WERI-Rb-1 (cell line): Measurements from ENCODE around the gene GINS3.

Source experiments
- DNase-seq: peaks from one replicate; pipeline ENCODE4 v3.0.0-alpha.2; 2020
- H3K27ac ChIP-seq: fragments of 250-450 bp; sonication (Bioruptor Pico); 2 replicates; pipeline ENCODE4 v1.5.1; 2020; ENCODE audit warnings: mild to moderate bottlenecking, moderate library complexity
- H3K27me3 ChIP-seq: fragments of 250-450 bp; sonication (Bioruptor Pico); 2 replicates; pipeline ENCODE4 v1.5.1; 2021; ENCODE audit warnings: mild to moderate bottlenecking, low read depth, moderate library complexity; ENCODE audit not compliant: insufficient read depth, severe bottlenecking
- H3K36me3 ChIP-seq: fragments of 250-450 bp; sonication (Bioruptor Pico); 2 replicates; pipeline ENCODE4 v1.5.1; 2020; ENCODE audit warnings: mild to moderate bottlenecking, moderate library complexity
- H3K4me3 ChIP-seq: 2 replicates; pipeline ENCODE4 v1.5.1; 2011; ENCODE audit warnings: low read depth, mild to moderate bottlenecking, control low read depth, low read length
- H3K9me3 ChIP-seq: fragments of 250-450 bp; sonication (Bioruptor Pico); 2 replicates; pipeline ENCODE4 v1.5.1; 2021; ENCODE audit warnings: mild to moderate bottlenecking, moderate library complexity; ENCODE audit not compliant: severe bottlenecking
- TF ChIP-seq, protein P1 (sequence below): IDR thresholded peaks from 2 replicates; pipeline ENCODE4 v1.5.1; 2011; ENCODE audit warnings: low read depth, mild to moderate bottlenecking, control low read depth, inconsistent platforms, low read length

The GINS3 gene

DNA sequence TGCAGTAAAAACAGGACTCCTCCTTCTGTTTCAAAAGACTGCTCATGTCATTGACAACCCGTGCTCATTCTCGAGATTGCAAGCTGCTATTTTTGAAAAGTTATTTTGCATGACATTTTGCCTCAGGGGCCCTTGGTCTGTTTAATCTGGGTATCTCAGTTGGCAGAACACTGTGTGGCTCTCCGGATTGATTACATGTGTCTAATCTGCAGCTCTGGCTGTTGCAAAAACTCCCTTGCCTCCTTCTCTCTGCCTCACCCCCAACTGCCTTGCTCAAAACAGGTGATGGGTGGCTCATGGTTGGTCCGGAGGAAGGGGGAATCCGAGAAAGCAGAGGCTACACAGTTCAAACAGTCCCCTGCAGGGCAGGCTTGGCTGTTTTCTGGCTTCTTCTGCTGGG lies 25.3 kb downstream of the GINS3 start:
- TF ChIP-seq, protein P1, sequence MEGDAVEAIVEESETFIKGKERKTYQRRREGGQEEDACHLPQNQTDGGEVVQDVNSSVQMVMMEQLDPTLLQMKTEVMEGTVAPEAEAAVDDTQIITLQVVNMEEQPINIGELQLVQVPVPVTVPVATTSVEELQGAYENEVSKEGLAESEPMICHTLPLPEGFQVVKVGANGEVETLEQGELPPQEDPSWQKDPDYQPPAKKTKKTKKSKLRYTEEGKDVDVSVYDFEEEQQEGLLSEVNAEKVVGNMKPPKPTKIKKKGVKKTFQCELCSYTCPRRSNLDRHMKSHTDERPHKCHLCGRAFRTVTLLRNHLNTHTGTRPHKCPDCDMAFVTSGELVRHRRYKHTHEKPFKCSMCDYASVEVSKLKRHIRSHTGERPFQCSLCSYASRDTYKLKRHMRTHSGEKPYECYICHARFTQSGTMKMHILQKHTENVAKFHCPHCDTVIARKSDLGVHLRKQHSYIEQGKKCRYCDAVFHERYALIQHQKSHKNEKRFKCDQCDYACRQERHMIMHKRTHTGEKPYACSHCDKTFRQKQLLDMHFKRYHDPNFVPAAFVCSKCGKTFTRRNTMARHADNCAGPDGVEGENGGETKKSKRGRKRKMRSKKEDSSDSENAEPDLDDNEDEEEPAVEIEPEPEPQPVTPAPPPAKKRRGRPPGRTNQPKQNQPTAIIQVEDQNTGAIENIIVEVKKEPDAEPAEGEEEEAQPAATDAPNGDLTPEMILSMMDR, result no peak
- Histone ChIP-seq H3K4me3 (no peak overlapping the region), H3K27me3 (no peaks in the 10 kb centered on the region), H3K9me3 (no peaks in the 10 kb centered on the region), H3K36me3 (no peaks in the 10 kb centered on the region), H3K27ac (no peak overlapping the region)
- DNase-seq, result no peak

DNA sequence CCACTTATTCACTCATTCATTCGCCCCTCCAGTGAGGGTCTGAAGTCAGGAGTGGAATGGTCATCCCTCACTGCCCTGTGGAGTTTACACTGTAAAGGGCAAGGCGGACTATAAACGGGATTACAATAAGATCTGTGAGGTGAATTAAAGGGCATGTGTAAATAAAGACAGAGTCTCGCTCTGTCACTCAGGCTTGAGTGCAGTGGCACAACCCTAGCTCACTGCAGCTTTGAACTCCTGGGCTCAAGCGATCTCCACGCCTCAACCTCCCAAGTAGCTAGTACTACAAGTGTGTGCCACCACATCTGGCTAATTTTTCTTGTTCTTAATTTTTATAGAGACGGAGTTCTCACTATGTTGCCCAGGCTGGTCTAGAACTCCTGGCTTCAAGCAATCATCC lies 25.8 kb downstream of the GINS3 start:
- H3K9me3 ChIP-seq, result no peaks in the 10 kb centered on the region
- TF ChIP-seq, protein P1, result no peak
- H3K27ac ChIP-seq, result no peak overlapping the region
- no peak for DNase-seq
- no peaks in the 10 kb centered on the region for H3K27me3 ChIP-seq
- H3K36me3 ChIP-seq, result no peaks in the 10 kb centered on the region
- no peak overlapping the region for H3K4me3 ChIP-seq

DNA sequence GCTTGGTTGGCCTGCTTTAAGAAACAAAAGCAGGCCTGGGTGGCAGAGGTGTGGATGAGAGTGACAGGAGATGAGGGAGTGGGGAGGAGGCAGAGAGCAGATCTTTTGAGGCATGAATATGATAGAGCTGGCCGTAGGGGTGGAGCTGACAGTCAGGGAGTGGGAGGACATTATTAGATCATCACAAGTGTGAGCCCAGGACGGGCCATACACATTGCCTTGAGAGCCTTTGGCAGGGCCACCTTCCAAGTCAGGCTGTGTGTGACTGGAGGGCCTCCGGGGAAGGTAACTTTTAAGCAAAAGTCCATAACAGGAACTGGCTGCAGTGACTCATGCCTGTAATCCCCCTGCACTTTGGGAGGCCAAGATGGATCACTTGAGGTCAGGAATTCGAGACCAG lies 26.3 kb downstream of the GINS3 start:
- H3K27ac ChIP-seq, result no peak overlapping the region
- no peaks in the 10 kb centered on the region for H3K27me3 ChIP-seq
- TF ChIP-seq, protein P1, result no peak
- no peak for DNase-seq
- no peaks in the 10 kb centered on the region for H3K9me3 ChIP-seq
- no peaks in the 10 kb centered on the region for H3K36me3 ChIP-seq
- no peak overlapping the region for H3K4me3 ChIP-seq

DNA sequence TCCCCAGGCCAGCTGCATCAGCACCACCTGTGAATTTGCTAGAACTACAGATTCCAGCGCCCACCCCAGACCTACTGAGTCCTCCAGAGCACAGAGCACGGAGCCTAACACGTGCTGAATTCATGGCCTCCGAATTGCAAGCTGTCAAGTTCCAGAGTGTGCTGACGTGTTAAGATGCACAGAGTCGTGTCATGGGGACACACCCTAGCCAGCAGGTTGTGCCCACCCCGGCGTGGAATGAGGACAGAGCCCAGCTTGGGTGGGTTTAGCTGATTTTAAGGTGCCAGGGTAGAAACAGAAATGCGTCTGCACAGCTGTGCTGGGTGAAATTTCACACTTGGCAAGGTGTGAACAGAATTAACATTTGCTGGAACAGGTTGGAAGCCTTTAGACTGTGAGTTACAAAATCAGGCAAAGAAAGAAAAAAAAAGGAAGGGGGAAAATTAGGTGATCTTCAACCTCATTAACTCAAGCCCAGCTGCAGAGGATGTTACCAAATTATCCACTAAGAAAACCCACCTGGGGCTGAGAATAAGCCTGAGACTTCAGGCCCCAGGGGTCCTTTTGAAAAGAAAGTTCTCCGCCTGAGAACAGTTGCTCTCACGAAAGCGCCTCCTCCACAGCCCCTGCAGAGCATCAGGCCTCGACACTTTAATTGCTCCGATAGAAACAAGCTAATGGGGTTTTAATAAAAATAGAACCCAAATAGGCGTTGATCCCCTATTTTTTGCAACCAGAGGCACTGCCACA lies 27.1 kb downstream of the GINS3 start:
- Histone ChIP-seq H3K27me3 (no peaks in the 10 kb centered on the region), H3K9me3 (no peaks in the 10 kb centered on the region), H3K36me3 (no peaks in the 10 kb centered on the region), H3K27ac (no peak overlapping the region), H3K4me3 (no peak overlapping the region)
- TF ChIP-seq, protein P1, result no peak
- DNase-seq, result no peak

DNA sequence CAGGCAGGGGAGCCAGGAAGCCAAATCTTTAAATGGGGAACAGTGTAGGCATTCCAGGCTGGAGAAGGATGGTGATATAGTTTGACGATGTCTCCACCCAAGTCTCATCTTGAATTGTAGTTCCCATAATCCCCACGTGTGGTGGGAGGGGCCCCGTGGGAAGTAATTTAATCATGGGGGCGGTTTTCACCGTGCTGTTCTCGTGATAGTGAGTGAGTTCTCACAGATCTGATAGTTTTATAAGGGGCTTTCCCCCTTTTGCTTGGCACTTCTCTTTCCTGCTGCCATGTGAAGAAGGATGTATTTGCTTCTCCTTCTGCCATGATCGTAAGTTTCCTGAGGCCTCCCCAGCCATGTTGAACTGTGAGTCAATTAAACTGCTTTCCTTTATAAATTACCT lies 28.8 kb downstream of the GINS3 start:
- H3K9me3 ChIP-seq, result no peaks in the 10 kb centered on the region
- H3K4me3 ChIP-seq, result no peak overlapping the region
- H3K27ac ChIP-seq, result no peak overlapping the region
- TF ChIP-seq, protein P1, result no peak
- no peak for DNase-seq
- H3K36me3 ChIP-seq, result no peaks in the 10 kb centered on the region
- no peaks in the 10 kb centered on the region for H3K27me3 ChIP-seq

DNA sequence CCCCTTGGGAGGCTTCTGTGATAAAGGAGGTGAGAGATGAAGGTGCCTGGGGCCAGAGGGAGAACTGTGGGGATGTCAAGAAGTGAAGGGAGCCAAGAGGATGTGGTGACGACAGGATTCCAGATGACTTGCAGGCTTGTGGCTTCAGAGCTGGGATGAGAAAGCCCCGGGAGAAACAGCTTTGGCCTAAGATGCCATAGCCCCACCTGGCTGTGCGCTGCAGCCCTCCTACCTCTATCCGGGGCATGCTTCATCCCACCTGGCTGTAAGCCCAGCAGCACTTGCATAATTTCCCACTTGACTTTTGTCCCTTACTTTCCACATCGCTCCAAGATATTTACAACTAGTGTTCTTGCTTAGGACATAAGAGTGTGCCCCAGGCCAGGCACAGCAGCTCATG lies 29.3 kb downstream of the GINS3 start:
- Histone ChIP-seq H3K27me3 (no peaks in the 10 kb centered on the region), H3K9me3 (no peaks in the 10 kb centered on the region), H3K27ac (no peak overlapping the region), H3K36me3 (no peaks in the 10 kb centered on the region), H3K4me3 (no peak overlapping the region)
- TF ChIP-seq, protein P1, result no peak
- no peak for DNase-seq
